IMR-90 (cell line): Measurements from ENCODE around the gene SPOCK3. TPM values are rescaled to one million over a fixed set of nuclear protein-coding genes. Genes with fewer than 3 reads are reported as not detected.

Source experiments
- ATAC-seq: fragments of 200-7000 bp; cut with Tn5 transposase; 2 replicates; pipeline ENCODE4 v1.9.1; 2020; ENCODE audit warnings: low read depth, mild to moderate bottlenecking, moderate library complexity
- BruUV-seq: library from RNA; stranded (reverse); fragments of 400-500 nt; replicated peaks from 2 replicates; lab custom pipeline; 2021; lab: Mats Ljungman, UMichigan
- CTCF ChIA-PET: fragments of 300-600 bp; formaldehyde crosslinking; extraction: SDS; loops from one replicate; lab custom pipeline; 2021; ENCODE audit warnings: antibody characterized with exemption; lab: Yijun Ruan, JAX
- POLR2A ChIA-PET: fragments of 300-600 bp; sonication (Branson Sonifier 250); formaldehyde crosslinking; loops from one replicate; lab custom pipeline; 2022; ENCODE audit warnings: antibody characterized with exemption; ENCODE audit not compliant: unreplicated experiment; lab: Charles Lee
- DNase-seq: peaks from one replicate; pipeline ENCODE4 v3.0.0; 2013
- H2AFZ ChIP-seq: replicated peaks from 2 replicates; pipeline ENCODE3; 2013; ENCODE audit warnings: low read length, mild to moderate bottlenecking; ENCODE audit not compliant: poor library complexity
- H2AK5ac ChIP-seq: 2 replicates; pipeline ENCODE4 v1.6.1; 2013; ENCODE audit warnings: low read depth, low read length, inconsistent platforms
- H2AK9ac ChIP-seq: replicated peaks from 2 replicates; pipeline ENCODE3; 2013; ENCODE audit warnings: mild to moderate bottlenecking, low read depth, low read length, moderate library complexity; ENCODE audit not compliant: poor library complexity
- H2BK120ac ChIP-seq: 2 replicates; pipeline ENCODE4 v1.6.1; 2013; ENCODE audit warnings: low read depth, low read length, inconsistent platforms
- H2BK15ac ChIP-seq: 3 replicates; pipeline ENCODE4 v1.6.1; 2013; ENCODE audit warnings: low read depth, low read length, inconsistent platforms
- H2BK20ac ChIP-seq: 2 replicates; pipeline ENCODE4 v1.6.1; 2013; ENCODE audit warnings: low read depth, mild to moderate bottlenecking, inconsistent platforms, low read length, moderate library complexity
- H2BK5ac ChIP-seq: 2 replicates; pipeline ENCODE4 v1.6.1; 2013; ENCODE audit warnings: mild to moderate bottlenecking, low read depth, low read length, inconsistent platforms; ENCODE audit not compliant: poor library complexity, severe bottlenecking
- H3K14ac ChIP-seq: replicated peaks from 2 replicates; pipeline ENCODE4 v1.6.1; 2013; ENCODE audit warnings: low read depth, low read length, inconsistent platforms
- H3K18ac ChIP-seq: 2 replicates; pipeline ENCODE4 v1.6.1; 2013; ENCODE audit warnings: low read depth, low read length, control low read depth
- H3K23ac ChIP-seq: 2 replicates; pipeline ENCODE4 v1.6.1; 2013; ENCODE audit warnings: low read depth, low read length, inconsistent platforms
- H3K27ac ChIP-seq: 2 replicates; pipeline ENCODE4 v1.5.1; 2013; ENCODE audit warnings: mild to moderate bottlenecking, control low read depth, low read length; ENCODE audit not compliant: insufficient read depth
- H3K27me3 ChIP-seq: 2 replicates; pipeline ENCODE4 v1.6.1; 2013; ENCODE audit warnings: low read length; ENCODE audit not compliant: control insufficient read depth, insufficient read depth
- H3K36me3 ChIP-seq: 2 replicates; pipeline ENCODE4 v1.6.1; 2013; ENCODE audit warnings: low read length, mixed read lengths; ENCODE audit not compliant: control insufficient read depth, insufficient read depth
- H3K4ac ChIP-seq: 2 replicates; pipeline ENCODE4 v1.6.1; 2013; ENCODE audit warnings: low read depth, low read length, inconsistent platforms
- H3K4me1 ChIP-seq: 2 replicates; pipeline ENCODE4 v1.6.1; 2013; ENCODE audit warnings: low read length, mixed read lengths; ENCODE audit not compliant: control insufficient read depth, insufficient read depth
- H3K4me2 ChIP-seq: 2 replicates; pipeline ENCODE4 v1.6.1; 2013; ENCODE audit warnings: low read depth, mild to moderate bottlenecking, control low read depth, low read length, moderate library complexity
- H3K4me3 ChIP-seq: 2 replicates; pipeline ENCODE4 v1.5.1; 2013; ENCODE audit warnings: low read depth, mild to moderate bottlenecking, control low read depth, low read length, moderate library complexity; ENCODE audit not compliant: insufficient read depth
- H3K56ac ChIP-seq: 2 replicates; pipeline ENCODE4 v1.6.1; 2013; ENCODE audit warnings: low read length, inconsistent platforms; ENCODE audit not compliant: insufficient read depth; ENCODE audit errors: extremely low read depth
- H3K79me1 ChIP-seq, 2 experiments: 2 replicates each; pipeline ENCODE4 v1.6.1; 2013; ENCODE audit warnings: low read length in 2 of 2, inconsistent platforms in 1 of 2, low read depth in 1 of 2
- H3K9ac ChIP-seq: 2 replicates; pipeline ENCODE4 v1.6.1; 2013; ENCODE audit warnings: low read depth, low read length, control low read depth
- H3K9me1 ChIP-seq: 2 replicates; pipeline ENCODE4 v1.6.1; 2013; ENCODE audit warnings: low read length, inconsistent platforms; ENCODE audit not compliant: insufficient read depth
- H3K9me3 ChIP-seq: 2 replicates; pipeline ENCODE4 v1.6.1; 2013; ENCODE audit warnings: low read length; ENCODE audit not compliant: control insufficient read depth, insufficient read depth
- H4K20me1 ChIP-seq: 2 replicates; pipeline ENCODE4 v1.6.1; 2013; ENCODE audit warnings: low read length, inconsistent platforms; ENCODE audit not compliant: insufficient read depth
- H4K5ac ChIP-seq: 2 replicates; pipeline ENCODE4 v1.6.1; 2013; ENCODE audit warnings: mild to moderate bottlenecking, low read depth, low read length, control low read depth
- H4K8ac ChIP-seq, 2 experiments: 2 replicates each; pipeline ENCODE4 v1.6.1; 2013; ENCODE audit warnings: low read depth in 2 of 2, low read length in 2 of 2, control low read depth in 1 of 2, inconsistent platforms in 1 of 2
- H4K91ac ChIP-seq: 2 replicates; pipeline ENCODE4 v1.6.1; 2013; ENCODE audit warnings: low read depth, low read length, inconsistent platforms; ENCODE audit not compliant: insufficient read depth
- CEBPB ChIP-seq: IDR thresholded peaks from 2 replicates; pipeline ENCODE4 v1.6.1; 2012; ENCODE audit warnings: low read depth, low read length, improper control_type of control experiment
- CHD1 ChIP-seq: IDR thresholded peaks from 2 replicates; pipeline ENCODE4 v1.6.1; 2012; ENCODE audit warnings: low read depth, low read length, improper control_type of control experiment
- FOS ChIP-seq: fragments of 150-350 bp; IDR thresholded peaks from 2 replicates; pipeline ENCODE4 v1.6.1; 2016; ENCODE audit warnings: low read depth, low read length
- MXI1 ChIP-seq: IDR thresholded peaks from 2 replicates; pipeline ENCODE4 v1.6.1; 2012; ENCODE audit warnings: low read depth, mild to moderate bottlenecking, low read length, moderate library complexity, borderline replicate concordance
- NFE2L2 ChIP-seq: fragments of 150-350 bp; IDR thresholded peaks from 2 replicates; pipeline ENCODE4 v1.6.1; 2016; ENCODE audit warnings: low read depth, mild to moderate bottlenecking, low read length
- RAD21 ChIP-seq: IDR thresholded peaks from 2 replicates; pipeline ENCODE4 v1.6.1; 2012; ENCODE audit warnings: low read length, improper control_type of control experiment
- RFX5 ChIP-seq: IDR thresholded peaks from 2 replicates; pipeline ENCODE4 v1.8.0; 2012; ENCODE audit warnings: low read depth, mild to moderate bottlenecking, low read length, moderate library complexity
- SMC3 ChIP-seq: fragments of 150-350 bp; IDR thresholded peaks from 2 replicates; pipeline ENCODE4 v1.6.1; 2016; ENCODE audit warnings: low read depth, mild to moderate bottlenecking, antibody characterized with exemption, low read length, moderate library complexity
- WGBS, 2 experiments: methylation state at CpG; one replicate each; pipeline versions ENCODE4 v1.1.5 to v1.1.7; 2013; ENCODE audit warnings: missing lambda C conversion rate in 2 of 2; ENCODE audit not compliant: insufficient read length in 1 of 2; ENCODE audit errors: extremely low coverage in 2 of 2; 5-methylcytosine and 5-hydroxymethylcytosine counted together
- dilution Hi-C: fragments of 300-500 bp; cut with HindIII; formaldehyde crosslinking; loops from one replicate; pipeline ENCODE4 v1.14.3; 2018; ENCODE audit warnings: low sequenced_read_pairs; ENCODE audit not compliant: unreplicated experiment
- in situ Hi-C: fragments of 300-500 bp; cut with MboI; formaldehyde crosslinking; loops from 3 replicates; pipeline ENCODE4 v1.14.3; 2019; ENCODE audit warnings: low sequenced_read_pairs, inconsistent platforms, mixed read lengths
- intact Hi-C: fragments of 100-400 bp; cut with micrococcal nuclease; formaldehyde crosslinking; loops from 2 replicates; pipeline ENCODE4 v1.10.0; 2022
- polyA plus RNA-seq, 3 experiments: library from polyadenylated mRNA; depleted of rRNA; stranded (reverse); fragments of >200 nt; gene quantifications; 2 replicates each; pipeline ENCODE4 v1.2.3, GENCODE V29; 2012; ENCODE audit warnings: low replicate concordance in 1 of 3
- total RNA-seq: library from RNA; depleted of rRNA; stranded (reverse); fragments of >200 nt; gene quantifications from 2 replicates; pipeline ENCODE4 v1.2.3, GENCODE V29; 2012
- TF ChIP-seq, protein P1 (sequence below): fragments of 150-350 bp; IDR thresholded peaks from 2 replicates; pipeline ENCODE4 v1.6.1; 2017; ENCODE audit warnings: mild to moderate bottlenecking, antibody characterized with exemption, low read length, low read depth
- TF ChIP-seq, protein P2 (sequence below): conservative IDR thresholded peaks from 2 replicates; pipeline ENCODE4 v1.5.1; 2012; ENCODE audit warnings: mild to moderate bottlenecking, low read depth, low read length, improper control_type of control experiment
- TF ChIP-seq, protein P3 (sequence below): fragments of 150-350 bp; IDR thresholded peaks from 2 replicates; pipeline ENCODE4 v1.6.1; 2016; ENCODE audit warnings: low read depth, mild to moderate bottlenecking, low read length, moderate library complexity, borderline replicate concordance

The SPOCK3 gene
- total and polyA plus RNA-seq, 2 of the 4 experiments (the other 2 are of a cell fraction), result not detected

DNA sequence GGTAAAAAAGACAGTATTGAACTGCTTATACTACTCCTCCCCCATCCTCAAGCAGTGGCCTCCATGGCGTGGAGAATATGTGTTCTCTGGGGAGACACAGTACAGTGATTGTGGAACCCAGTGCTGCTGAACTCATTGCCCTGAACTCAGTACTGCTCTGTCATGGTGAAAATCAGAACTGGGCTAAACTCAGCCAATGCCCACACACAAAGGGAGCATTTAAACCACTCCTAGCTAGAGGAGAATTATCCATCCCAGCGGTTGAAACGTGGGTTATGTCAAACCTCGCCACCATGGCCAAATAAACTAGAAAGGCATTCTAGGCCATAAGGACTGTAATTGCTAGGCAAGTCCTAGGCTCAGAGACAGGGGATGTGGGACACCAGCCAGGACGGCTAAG lies 131.8 kb downstream of the SPOCK3 start:
- no TSS peak for BruUV-seq
- no peak overlapping the region for H3K18ac ChIP-seq
- DNase-seq (no peak), ATAC-seq (no peak)
- H3K4me1 ChIP-seq, result no peaks in the 10 kb centered on the region
- no peak overlapping the region for H4K91ac ChIP-seq
- no peak overlapping the region for H2AFZ ChIP-seq
- no peak overlapping the region for H3K27ac ChIP-seq
- H3K36me3 ChIP-seq, result no peaks in the 10 kb centered on the region
- no peak overlapping the region for H2AK5ac ChIP-seq
- TF ChIP-seq, protein P1, sequence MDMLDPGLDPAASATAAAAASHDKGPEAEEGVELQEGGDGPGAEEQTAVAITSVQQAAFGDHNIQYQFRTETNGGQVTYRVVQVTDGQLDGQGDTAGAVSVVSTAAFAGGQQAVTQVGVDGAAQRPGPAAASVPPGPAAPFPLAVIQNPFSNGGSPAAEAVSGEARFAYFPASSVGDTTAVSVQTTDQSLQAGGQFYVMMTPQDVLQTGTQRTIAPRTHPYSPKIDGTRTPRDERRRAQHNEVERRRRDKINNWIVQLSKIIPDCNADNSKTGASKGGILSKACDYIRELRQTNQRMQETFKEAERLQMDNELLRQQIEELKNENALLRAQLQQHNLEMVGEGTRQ, result no peak
- TF ChIP-seq CEBPB, result no peak
- TF ChIP-seq FOS, result no peak
- TF ChIP-seq SMC3, result no peak
- TF ChIP-seq, protein P2, sequence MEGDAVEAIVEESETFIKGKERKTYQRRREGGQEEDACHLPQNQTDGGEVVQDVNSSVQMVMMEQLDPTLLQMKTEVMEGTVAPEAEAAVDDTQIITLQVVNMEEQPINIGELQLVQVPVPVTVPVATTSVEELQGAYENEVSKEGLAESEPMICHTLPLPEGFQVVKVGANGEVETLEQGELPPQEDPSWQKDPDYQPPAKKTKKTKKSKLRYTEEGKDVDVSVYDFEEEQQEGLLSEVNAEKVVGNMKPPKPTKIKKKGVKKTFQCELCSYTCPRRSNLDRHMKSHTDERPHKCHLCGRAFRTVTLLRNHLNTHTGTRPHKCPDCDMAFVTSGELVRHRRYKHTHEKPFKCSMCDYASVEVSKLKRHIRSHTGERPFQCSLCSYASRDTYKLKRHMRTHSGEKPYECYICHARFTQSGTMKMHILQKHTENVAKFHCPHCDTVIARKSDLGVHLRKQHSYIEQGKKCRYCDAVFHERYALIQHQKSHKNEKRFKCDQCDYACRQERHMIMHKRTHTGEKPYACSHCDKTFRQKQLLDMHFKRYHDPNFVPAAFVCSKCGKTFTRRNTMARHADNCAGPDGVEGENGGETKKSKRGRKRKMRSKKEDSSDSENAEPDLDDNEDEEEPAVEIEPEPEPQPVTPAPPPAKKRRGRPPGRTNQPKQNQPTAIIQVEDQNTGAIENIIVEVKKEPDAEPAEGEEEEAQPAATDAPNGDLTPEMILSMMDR, result no peak
- no peak for TF ChIP-seq MXI1
- no peak for TF ChIP-seq NFE2L2
- no peak for TF ChIP-seq RFX5
- no peak for TF ChIP-seq RAD21
- no peak for TF ChIP-seq CHD1
- TF ChIP-seq, protein P3, sequence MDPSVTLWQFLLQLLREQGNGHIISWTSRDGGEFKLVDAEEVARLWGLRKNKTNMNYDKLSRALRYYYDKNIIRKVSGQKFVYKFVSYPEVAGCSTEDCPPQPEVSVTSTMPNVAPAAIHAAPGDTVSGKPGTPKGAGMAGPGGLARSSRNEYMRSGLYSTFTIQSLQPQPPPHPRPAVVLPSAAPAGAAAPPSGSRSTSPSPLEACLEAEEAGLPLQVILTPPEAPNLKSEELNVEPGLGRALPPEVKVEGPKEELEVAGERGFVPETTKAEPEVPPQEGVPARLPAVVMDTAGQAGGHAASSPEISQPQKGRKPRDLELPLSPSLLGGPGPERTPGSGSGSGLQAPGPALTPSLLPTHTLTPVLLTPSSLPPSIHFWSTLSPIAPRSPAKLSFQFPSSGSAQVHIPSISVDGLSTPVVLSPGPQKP, result no peak
- no peak overlapping the region for H4K8ac ChIP-seq
- intact Hi-C loops (no loop called here), dilution Hi-C loops (no loop called here), in situ Hi-C loops (no loop called here)
- no peaks in the 10 kb centered on the region for H3K27me3 ChIP-seq
- no peak overlapping the region for H4K5ac ChIP-seq
- ChIA-PET CTCF (no interaction called here), POLR2A (no interaction called here)
- 100% methylated on average over 1 of the region's 5 CpGs; no CpG with 5 or more reads in 1 of the 2 experiments for WGBS, 2 experiments
- H3K9ac ChIP-seq, result no peak overlapping the region
- H4K20me1 ChIP-seq, result no peaks in the 10 kb centered on the region
- H3K4me3 ChIP-seq, result no peak overlapping the region
- H2BK5ac ChIP-seq, result no peak overlapping the region
- no peak overlapping the region for H2AK9ac ChIP-seq
- no peak overlapping the region for H2BK120ac ChIP-seq
- H2BK20ac ChIP-seq, result no peak overlapping the region
- H3K4me2 ChIP-seq, result no peak overlapping the region
- no peak overlapping the region for H3K4ac ChIP-seq
- H3K23ac ChIP-seq, result no peak overlapping the region
- no peaks in the 10 kb centered on the region for H3K79me1 ChIP-seq
- H2BK15ac ChIP-seq, result no peak overlapping the region
- no peak overlapping the region for H3K14ac ChIP-seq
- H3K9me1 ChIP-seq, result no peaks in the 10 kb centered on the region
- H3K9me3 ChIP-seq, result peaks cover 7% of the 10 kb centered on the region; the same call in 1 of the 2 replicates
- no peak overlapping the region for H3K56ac ChIP-seq
